Measurements from ENCODE around the gene GNG11. TPM values are rescaled to one million over a fixed set of nuclear protein-coding genes. Genes with fewer than 3 reads are reported as not detected.
A peak's percentile ranks its signal among the peaks of the same experiment; 100 is the strongest.

Gene GNG11
- total and polyA plus RNA-seq, 10 of the 15 experiments (the other 5 are each of a cell fraction or from before 2014, with no cell fraction given) = 0.15 to 2.4 (median 0.84) TPM

- TF ChIP-seq E2F4 (IDR thresholded peaks at IDR 0.05; ENCODE audit: low read depth, low read length) (no peak), BMI1 (IDR thresholded peaks at IDR 0.05; ENCODE audit: borderline replicate concordance) (no peak), RELB (IDR thresholded peaks at IDR 0.05; ENCODE audit: low read depth) (no peak), E2F8 (IDR thresholded peaks at IDR 0.05; ENCODE audit: low read depth, partially characterized antibody) (no peak)
These were observed 27.9 kb downstream of the GNG11 start (continued) for GRCh38 chr7:93949423-93949822.

- ChIA-PET RAD21 (ENCODE audit: unreplicated experiment) (no interaction called here), CTCF (interaction anchor here (2.0 kb wide), 2 partner anchors 52 to 132 kb away, joined by 6 read pairs; no protein-coding TSS in a partner anchor), POLR2A (no interaction called here), SMC1A (ENCODE audit: uncharacterized antibody, unreplicated experiment) (no interaction called here)
- FAIRE-seq (no peak), ATAC-seq (peak; percentile 91), DNase-seq (ENCODE audit: low read depth, low spot score) (peak; percentile 19)
- no peak overlapping the region for H2AFZ ChIP-seq (ENCODE audit: control insufficient read depth, low read depth, low read length)
- no peaks in the 10 kb centered on the region for H3K36me3 ChIP-seq (ENCODE audit: control insufficient read depth in 2 of 2, insufficient read depth in 2 of 2, low read length in 1 of 2)
- WGBS (ENCODE audit: insufficient coverage, insufficient replicate concordance, low lambda C conversion rate, missing lambda C conversion rate) = 0% methylated on average over 2 of the region's 2 CpGs
- no peak overlapping the region for H3K4me3 ChIP-seq
- in situ Hi-C loops (cut with MboI) = no loop called here
- no peak overlapping the region for H3K9ac ChIP-seq (ENCODE audit: control insufficient read depth, insufficient read depth, low read length)
- H3K4me2 ChIP-seq (ENCODE audit: control insufficient read depth, insufficient read depth) = no peak overlapping the region
- BruUV-seq (replicated peaks) = no TSS peak
- intact Hi-C loops (cut with micrococcal nuclease; ENCODE audit: unreplicated experiment) = no loop called here
- H3K9me3 ChIP-seq (replicated peaks; ENCODE audit: control insufficient read depth, insufficient read depth, low read length) = no peaks in the 10 kb centered on the region
- H3K27ac ChIP-seq (ENCODE audit: control insufficient read depth, insufficient read depth) = no peak overlapping the region
- H3K79me2 ChIP-seq (ENCODE audit: control insufficient read depth, insufficient read depth, low read length) = no peaks in the 10 kb centered on the region
- H4K20me1 ChIP-seq (ENCODE audit: control insufficient read depth, insufficient read depth) = no peaks in the 10 kb centered on the region
- H3K27me3 ChIP-seq (replicated peaks in 1 of 2; ENCODE audit: control insufficient read depth in 2 of 2, insufficient read depth in 2 of 2, low read length in 1 of 2) = no peaks in the 10 kb centered on the region
- H3K4me1 ChIP-seq (ENCODE audit: control insufficient read depth, insufficient read depth, low read length) = no peaks in the 10 kb centered on the region
- TF ChIP-seq CBFB (IDR thresholded peaks at IDR 0.05; ENCODE audit: low read depth) (no peak), ZNF207 (IDR thresholded peaks at IDR 0.05; ENCODE audit: borderline replicate concordance) (no peak), ELK1 (IDR thresholded peaks at IDR 0.05; ENCODE audit: low read depth, low read length) (no peak), RUNX3 (IDR thresholded peaks at IDR 0.05; ENCODE audit: low read length) (peak; percentile 33; the same call in 1 of the 2 replicates), ZSCAN29 (IDR thresholded peaks at IDR 0.05) (no peak), NFYA (IDR thresholded peaks at IDR 0.05; ENCODE audit: borderline replicate concordance, low read depth, low read length) (no peak), HSF1 (IDR thresholded peaks at IDR 0.05; ENCODE audit: low read depth, low read length) (no peak), IRF4 (IDR thresholded peaks at IDR 0.05; ENCODE audit: low read depth, low read length) (peak; percentile 66; the same call in 1 of the 2 replicates), ETV6 (conservative IDR thresholded peaks at IDR 0.05 in 1 of 2, IDR thresholded peaks at IDR 0.05 in 1 of 2; ENCODE audit: borderline replicate concordance in 1 of 2, low read depth in 1 of 2) (peak in 1 of 2 experiments; percentile 34; a peak in 1 of 4 replicates), TAF1 (IDR thresholded peaks at IDR 0.05; ENCODE audit: borderline replicate concordance, low read depth, low read length) (no peak), HCFC1 (IDR thresholded peaks at IDR 0.05; ENCODE audit: low read length) (no peak)
These were observed 33.8 kb downstream of the GNG11 start for GRCh38 chr7:93955304-93955703.

Measured in GM12878 (cell line).